HG03571 (cell line): Measurements from ENCODE around the gene SCD.

ENCODE experiments used
- ATAC-seq: cut with Tn5 transposase; IDR thresholded peaks from one replicate; pipeline ENCODE4 v1.9.1; 2021; ENCODE audit not compliant: unreplicated experiment

Gene SCD

GRCh38 chr10:100391163-100392002 is 44.4 kb downstream of the SCD start:
- no peak for ATAC-seq

DNA sequence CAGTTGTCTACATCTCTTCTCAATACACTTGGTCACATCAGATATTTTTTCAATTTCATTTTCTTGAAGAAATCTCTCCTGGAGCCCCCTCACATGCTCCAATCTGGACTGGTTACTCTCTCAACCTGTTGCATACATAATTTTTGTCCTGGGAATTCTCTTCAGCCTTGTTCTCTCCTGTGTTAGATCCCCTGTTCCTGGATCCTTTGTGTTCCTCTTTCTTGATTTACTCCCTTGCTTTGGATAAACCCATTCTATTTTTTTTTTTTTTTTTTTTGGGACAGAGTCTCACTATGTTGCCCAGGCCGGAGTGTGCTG is 45.6 kb downstream of the SCD start:
- no peak for ATAC-seq

DNA sequence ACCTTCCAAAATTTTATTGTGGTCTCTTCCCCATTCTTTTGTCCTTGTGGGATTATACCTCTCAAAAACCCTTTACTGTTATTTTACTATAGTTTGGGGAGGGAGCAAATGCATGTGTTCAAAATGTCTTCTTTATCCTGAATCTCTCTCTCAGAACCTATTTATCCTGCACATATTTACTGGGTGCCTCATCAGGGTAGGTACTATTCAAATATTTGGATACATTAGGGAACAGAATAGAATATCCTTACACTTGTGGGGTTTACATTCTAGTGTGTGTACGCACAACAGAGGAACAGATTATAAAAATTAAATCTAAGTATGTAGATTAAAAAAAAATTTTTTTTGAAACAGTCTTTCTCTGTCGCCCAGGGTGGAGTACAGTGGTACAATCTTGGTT is 48.6 kb downstream of the SCD start:
- ATAC-seq, result no peak

GRCh38 chr10:100396605-100397004 is 49.6 kb downstream of the SCD start:
- ATAC-seq, result no peak

GRCh38 chr10:100401631-100402328 is 54.7 kb downstream of the SCD start:
- ATAC-seq, result no peak

DNA sequence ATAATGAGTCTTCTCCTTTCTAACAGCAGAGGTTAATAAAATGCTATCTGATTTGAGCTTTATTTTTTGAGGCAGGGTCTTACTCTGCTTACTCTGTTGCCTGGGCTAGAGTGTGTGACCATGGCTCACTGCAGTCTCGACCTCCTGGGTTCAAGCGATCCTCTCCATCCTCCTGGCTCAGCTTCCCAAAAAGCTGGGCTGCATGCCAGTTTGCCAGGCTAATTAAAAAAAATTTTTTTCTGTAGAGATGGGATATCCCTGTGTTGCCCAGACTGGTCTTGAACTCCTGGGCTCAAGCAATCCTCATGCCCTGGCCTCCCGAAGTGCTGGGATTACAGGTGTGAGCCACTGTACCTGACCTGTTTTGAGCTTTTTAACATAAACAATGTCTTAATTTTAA is 56.7 kb downstream of the SCD start:
- no peak for ATAC-seq

DNA sequence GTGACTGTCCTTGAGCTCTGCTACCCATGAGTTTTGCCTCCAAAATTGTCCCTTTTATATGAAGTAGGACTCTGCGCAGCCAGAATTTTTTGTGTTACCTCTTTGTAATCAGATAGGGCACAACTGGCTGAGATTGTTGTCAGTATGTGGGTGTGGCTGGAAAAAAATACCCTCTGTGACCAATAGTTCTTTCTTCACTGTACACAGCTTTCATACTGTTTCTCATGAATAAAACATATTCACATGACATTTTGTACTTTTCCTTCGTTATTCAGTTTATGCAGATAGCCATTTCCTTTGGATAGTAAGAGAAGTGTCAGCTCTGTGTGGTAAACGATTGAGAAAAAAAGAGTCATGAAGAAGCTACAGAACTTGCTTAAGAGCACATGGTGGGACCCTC is 66.1 kb downstream of the SCD start:
- no peak for ATAC-seq
